ENCODE measurements around the gene GASK1A. TPM values are rescaled to one million over a fixed set of nuclear protein-coding genes. Genes with fewer than 3 reads are reported as not detected.

The GASK1A gene
- polyA plus RNA-seq, 1 experiment, result 0.78 TPM

DNA sequence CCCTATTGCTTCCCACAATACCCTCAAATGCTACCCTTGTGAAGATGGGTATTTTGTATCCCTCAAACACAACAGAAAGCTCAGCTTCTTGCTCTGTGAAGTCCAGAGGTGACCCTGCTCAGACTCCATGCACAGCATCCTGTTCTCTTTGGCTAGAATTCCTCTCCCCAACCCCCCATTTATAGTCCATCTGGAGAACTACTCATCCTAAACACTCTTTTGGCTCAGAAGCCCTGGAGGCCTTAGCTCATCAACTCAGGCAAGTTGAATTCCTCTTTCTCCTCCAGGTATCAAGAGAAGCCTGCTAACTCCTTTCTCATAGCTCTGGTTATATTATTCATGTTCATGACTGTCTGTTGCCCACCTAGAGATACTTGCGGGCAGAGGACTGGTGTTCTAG is 18.3 kb upstream of the GASK1A start:
- POLR2A ChIA-PET, result no interaction called here
- CTCF ChIA-PET, result interaction anchor here (1.0 to 3.7 kb wide), 17 partner anchors 10 to 1276 kb away, joined by 3 to 97 read pairs (median 5); no protein-coding TSS in a partner anchor
- no peak for DNase-seq (ENCODE audit: low read depth)
- TF ChIP-seq, protein P1, sequence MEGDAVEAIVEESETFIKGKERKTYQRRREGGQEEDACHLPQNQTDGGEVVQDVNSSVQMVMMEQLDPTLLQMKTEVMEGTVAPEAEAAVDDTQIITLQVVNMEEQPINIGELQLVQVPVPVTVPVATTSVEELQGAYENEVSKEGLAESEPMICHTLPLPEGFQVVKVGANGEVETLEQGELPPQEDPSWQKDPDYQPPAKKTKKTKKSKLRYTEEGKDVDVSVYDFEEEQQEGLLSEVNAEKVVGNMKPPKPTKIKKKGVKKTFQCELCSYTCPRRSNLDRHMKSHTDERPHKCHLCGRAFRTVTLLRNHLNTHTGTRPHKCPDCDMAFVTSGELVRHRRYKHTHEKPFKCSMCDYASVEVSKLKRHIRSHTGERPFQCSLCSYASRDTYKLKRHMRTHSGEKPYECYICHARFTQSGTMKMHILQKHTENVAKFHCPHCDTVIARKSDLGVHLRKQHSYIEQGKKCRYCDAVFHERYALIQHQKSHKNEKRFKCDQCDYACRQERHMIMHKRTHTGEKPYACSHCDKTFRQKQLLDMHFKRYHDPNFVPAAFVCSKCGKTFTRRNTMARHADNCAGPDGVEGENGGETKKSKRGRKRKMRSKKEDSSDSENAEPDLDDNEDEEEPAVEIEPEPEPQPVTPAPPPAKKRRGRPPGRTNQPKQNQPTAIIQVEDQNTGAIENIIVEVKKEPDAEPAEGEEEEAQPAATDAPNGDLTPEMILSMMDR (IDR thresholded peaks at IDR 0.05; ENCODE audit: insufficient read depth, low read depth, low read length), result no peak
- Histone ChIP-seq H3K27me3 (ENCODE audit: control insufficient read depth, insufficient read depth, low read length) (no peaks in the 10 kb centered on the region), H3K36me3 (ENCODE audit: control insufficient read depth, insufficient read depth, low read length) (no peaks in the 10 kb centered on the region), H3K4me3 (ENCODE audit: low read depth, low read length) (no peak overlapping the region)

DNA sequence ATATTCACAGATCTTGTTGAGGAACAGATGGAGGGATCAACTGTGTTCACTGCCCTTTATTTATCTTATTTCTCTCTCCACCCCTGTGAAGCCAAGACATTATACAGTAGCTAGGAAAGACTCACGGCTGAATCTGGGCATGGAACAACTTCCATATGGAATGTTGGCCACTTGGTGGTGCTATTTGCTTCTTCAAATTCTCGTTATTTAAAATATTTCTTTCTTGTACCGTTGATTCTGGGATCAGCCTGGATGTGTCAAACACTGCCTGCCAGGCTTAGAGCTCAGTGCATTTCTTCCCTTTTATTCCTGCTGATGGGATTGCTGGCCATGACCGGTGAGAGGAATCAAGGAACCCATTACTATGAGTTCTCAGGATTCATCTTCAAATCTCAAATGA is 17.5 kb upstream of the GASK1A start:
- CTCF ChIA-PET, result interaction anchor here (0.6 to 3.7 kb wide), 35 partner anchors 9 to 1275 kb away, joined by 3 to 97 read pairs (median 3); no protein-coding TSS in a partner anchor
- Histone ChIP-seq H3K4me3 (ENCODE audit: low read depth, low read length) (no peak overlapping the region), H3K36me3 (ENCODE audit: control insufficient read depth, insufficient read depth, low read length) (no peaks in the 10 kb centered on the region), H3K27me3 (ENCODE audit: control insufficient read depth, insufficient read depth, low read length) (no peaks in the 10 kb centered on the region)
- POLR2A ChIA-PET, result no interaction called here
- no peak for DNase-seq (ENCODE audit: low read depth)
- TF ChIP-seq, protein P1 (IDR thresholded peaks at IDR 0.05; ENCODE audit: insufficient read depth, low read depth, low read length), result peak; percentile 65

DNA sequence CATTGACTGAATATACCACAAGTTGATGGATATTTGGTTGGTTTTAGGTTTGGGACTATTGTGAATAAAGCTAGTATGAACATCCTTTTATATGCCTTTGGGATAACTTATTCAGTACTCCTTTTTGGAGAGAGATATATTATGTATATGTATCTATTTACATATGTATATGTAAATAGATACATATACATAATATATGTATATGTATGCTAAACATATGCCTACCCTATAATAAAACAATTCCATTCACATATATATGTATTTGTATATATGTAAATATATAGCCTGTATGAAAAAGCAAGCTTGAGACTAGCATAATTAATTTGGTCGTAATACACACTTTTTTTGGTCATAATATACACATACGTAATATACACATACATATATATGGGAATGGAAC is 15.8 kb upstream of the GASK1A start:
- no peak for DNase-seq (ENCODE audit: low read depth)
- H3K27me3 ChIP-seq (ENCODE audit: control insufficient read depth, insufficient read depth, low read length), result no peaks in the 10 kb centered on the region
- POLR2A ChIA-PET, result no interaction called here
- CTCF ChIA-PET, result interaction anchor here (1.2 to 3.7 kb wide), 5 partner anchors 18 to 198 kb away, joined by 3 to 97 read pairs (median 14); no protein-coding TSS in a partner anchor
- no peak overlapping the region for H3K4me3 ChIP-seq (ENCODE audit: low read depth, low read length)
- TF ChIP-seq, protein P1 (IDR thresholded peaks at IDR 0.05; ENCODE audit: insufficient read depth, low read depth, low read length), result no peak
- H3K36me3 ChIP-seq (ENCODE audit: control insufficient read depth, insufficient read depth, low read length), result no peaks in the 10 kb centered on the region

DNA sequence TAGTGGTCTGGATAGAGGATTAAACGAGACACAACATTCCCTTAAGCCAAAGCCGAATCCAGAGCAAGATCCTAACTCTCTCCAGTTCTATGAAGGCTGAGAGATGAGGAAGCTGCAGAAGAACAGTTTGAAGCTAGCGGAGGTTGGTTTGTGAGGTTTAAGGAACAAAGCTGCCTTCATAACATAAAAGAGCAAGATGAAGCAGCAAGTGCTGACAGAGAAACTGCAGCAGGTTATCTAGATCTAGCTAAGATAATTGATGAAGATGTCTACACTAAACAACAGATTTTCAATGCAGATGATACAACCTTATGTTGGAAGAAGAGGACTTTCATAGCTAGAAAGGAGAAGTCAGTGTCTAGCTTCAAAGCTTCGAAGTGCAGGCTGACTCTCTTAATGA is 14.8 kb upstream of the GASK1A start:
- DNase-seq (ENCODE audit: low read depth), result no peak
- Histone ChIP-seq H3K4me3 (ENCODE audit: low read depth, low read length) (no peak overlapping the region), H3K27me3 (ENCODE audit: control insufficient read depth, insufficient read depth, low read length) (no peaks in the 10 kb centered on the region), H3K36me3 (ENCODE audit: control insufficient read depth, insufficient read depth, low read length) (no peaks in the 10 kb centered on the region)
- TF ChIP-seq, protein P1 (IDR thresholded peaks at IDR 0.05; ENCODE audit: insufficient read depth, low read depth, low read length), result no peak
- POLR2A ChIA-PET, result no interaction called here
- CTCF ChIA-PET, result interaction anchor here (1.1 to 1.2 kb wide), 2 partner anchors 186 to 192 kb away, joined by 3 to 4 read pairs; no protein-coding TSS in a partner anchor

DNA sequence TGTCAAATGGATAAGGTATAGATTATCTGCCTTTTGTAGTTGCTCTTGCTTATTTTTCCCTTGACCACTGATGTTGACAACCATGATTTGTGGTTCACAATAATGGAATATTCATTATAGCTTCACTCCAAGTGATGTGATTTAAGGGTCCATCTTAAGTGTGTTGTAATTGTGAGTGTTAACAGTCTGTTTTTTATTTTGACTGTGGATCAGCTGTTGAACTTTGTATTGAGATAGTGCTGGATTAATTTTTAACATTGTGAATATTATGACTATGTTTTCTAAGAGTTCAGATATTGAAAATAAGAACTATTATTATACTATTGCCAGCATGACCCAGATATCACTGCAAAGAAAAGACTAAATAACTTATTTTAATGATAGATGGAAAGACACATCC is 8.6 kb upstream of the GASK1A start:
- ChIA-PET POLR2A (no interaction called here), CTCF (interaction anchor here (1.2 kb wide), 1 partner anchor 10 kb away, joined by 3 read pairs; no protein-coding TSS in a partner anchor)
- Histone ChIP-seq H3K27me3 (ENCODE audit: control insufficient read depth, insufficient read depth, low read length) (no peaks in the 10 kb centered on the region; the same call in 1 of the 2 replicates), H3K36me3 (ENCODE audit: control insufficient read depth, insufficient read depth, low read length) (no peaks in the 10 kb centered on the region), H3K4me3 (ENCODE audit: low read depth, low read length) (no peak overlapping the region)
- TF ChIP-seq, protein P1 (IDR thresholded peaks at IDR 0.05; ENCODE audit: insufficient read depth, low read depth, low read length), result no peak
- no peak for DNase-seq (ENCODE audit: low read depth)
